Stimulated activated naive CD8-positive, alpha-beta T cell treated with anti-CD3 and anti-CD28 coated beads, Interleukin-15, Interleukin-2, amounts not matched to agents 100 ng/mL and 50 ng/mL, for 24 hours (primary cell): ENCODE results near the gene TAF10.
A peak's percentile ranks its signal among the peaks of the same experiment; 100 is the strongest.

ENCODE experiments used
- H3K27ac Mint-ChIP-seq: one replicate; pipeline ENCODE4 v1.8.0; 2021; ENCODE audit warnings: mild to moderate bottlenecking, mixed read lengths
- H3K27me3 Mint-ChIP-seq: one replicate; pipeline ENCODE4 v1.8.0; 2021; ENCODE audit warnings: mixed read lengths
- H3K36me3 Mint-ChIP-seq: one replicate; pipeline ENCODE4 v1.8.0; 2021; ENCODE audit warnings: low read depth, mixed read lengths
- H3K4me1 Mint-ChIP-seq: one replicate; pipeline ENCODE4 v1.8.0; 2021; ENCODE audit warnings: low read depth, mixed read lengths
- H3K4me3 Mint-ChIP-seq: one replicate; pipeline ENCODE4 v1.8.0; 2021; ENCODE audit warnings: mild to moderate bottlenecking, mixed read lengths
- H3K9me3 Mint-ChIP-seq: one replicate; pipeline ENCODE4 v1.8.0; 2021; ENCODE audit warnings: mixed read lengths

Gene TAF10

DNA sequence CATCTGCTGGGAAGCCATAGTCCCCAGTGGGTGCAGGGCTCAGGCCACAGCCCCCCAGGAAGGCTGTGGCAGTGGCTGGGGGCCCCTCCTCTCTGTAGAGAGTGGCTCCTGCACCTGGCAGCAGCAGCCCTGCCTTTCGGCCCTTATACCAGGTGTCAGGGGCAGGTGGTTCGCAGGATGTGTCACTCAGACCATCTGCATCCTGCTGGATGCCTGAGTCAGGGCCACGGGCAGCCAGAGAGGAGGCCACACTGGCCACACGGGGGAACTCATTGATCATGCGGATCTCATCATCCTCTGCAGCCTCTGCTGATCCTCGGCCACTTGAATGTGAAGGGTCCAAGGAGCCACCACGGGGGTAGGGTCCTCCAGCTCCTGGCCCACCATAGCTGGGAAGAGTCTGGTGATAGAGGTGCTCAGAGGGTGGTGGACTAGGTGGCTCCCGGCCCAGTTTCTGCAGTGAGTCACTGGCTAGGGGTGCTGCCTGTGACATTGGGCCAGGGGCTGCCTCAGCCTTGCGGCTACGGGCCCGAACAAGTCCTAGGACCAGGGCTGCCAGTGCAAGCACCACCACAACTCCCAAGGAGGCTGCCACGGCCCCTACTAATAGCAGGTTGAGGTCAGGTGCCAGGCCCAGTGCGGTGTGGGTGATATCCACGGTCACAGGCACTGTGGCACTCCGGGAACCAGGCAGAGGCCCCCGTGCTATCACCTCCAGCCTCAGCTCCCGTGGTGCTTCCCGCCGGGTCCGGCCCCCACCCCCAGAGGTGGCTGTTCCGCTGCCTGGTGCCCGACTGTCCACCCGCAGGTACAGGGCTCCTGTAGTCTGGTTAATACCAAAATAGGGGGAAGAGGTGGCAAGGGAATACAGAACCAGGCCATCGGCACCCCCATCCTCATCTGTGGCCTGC is 10.5 kb upstream of the TAF10 start:
- Mint-ChIP-seq H3K9me3 (no peaks in the 10 kb centered on the region), H3K4me1 (peaks cover 10% of the 10 kb centered on the region)

DNA sequence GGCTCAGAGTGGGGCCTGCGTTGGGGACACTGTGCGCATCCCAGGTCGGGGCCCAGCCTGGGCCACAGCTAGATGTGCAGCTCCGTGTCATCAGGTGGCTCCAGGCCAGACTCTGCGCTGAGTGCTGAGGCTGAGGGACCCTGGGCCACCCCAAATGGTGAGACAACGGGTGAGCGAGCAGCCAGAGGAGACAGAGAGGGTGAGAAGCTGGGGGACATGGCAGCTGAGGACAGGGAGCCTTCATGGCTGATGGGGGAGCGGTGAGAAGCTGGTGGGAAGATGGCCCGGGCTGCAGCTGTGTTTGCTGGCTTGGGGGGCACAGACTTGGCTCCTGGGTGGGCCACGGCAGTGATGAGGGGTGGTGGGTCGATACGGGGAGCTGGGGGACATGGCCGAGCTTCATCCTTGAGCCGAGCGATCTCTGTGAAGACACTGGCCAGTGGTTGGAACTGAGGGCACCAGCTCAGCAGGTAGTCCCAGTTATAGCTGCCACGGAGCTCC is 9.7 kb upstream of the TAF10 start:
- Mint-ChIP-seq H3K9me3 (no peaks in the 10 kb centered on the region), H3K27me3 (no peaks in the 10 kb centered on the region), H3K36me3 (no peaks in the 10 kb centered on the region), H3K27ac (no peak overlapping the region), H3K4me3 (no peak overlapping the region), H3K4me1 (peaks cover 4% of the 10 kb centered on the region)

More for the DNA sequence above, 10.5 kb upstream of the TAF10 start:
- Mint-ChIP-seq H3K36me3 (no peaks in the 10 kb centered on the region), H3K4me3 (no peak overlapping the region), H3K27me3 (no peaks in the 10 kb centered on the region), H3K27ac (no peak overlapping the region)

DNA sequence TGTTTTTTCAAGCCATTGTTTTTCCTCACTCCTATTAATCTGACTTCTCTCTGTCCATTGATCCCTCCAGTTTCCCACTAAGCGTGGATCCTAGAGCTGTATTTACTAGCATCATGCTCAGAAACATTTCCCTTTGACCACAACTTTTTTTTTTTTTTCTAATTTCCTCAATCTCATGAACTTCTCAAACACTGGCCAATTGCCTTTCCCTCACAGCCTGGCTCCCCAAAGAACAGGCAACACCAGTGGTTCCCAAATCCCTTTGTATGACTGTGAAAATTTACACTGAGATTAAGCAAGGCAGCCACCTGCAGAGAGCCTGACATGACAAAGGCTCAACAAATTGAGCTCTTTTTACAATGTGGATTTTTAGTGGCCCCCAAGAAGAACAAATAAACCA is 8.6 kb upstream of the TAF10 start:
- H3K4me1 Mint-ChIP-seq: peaks cover 10% of the 10 kb centered on the region
- H3K27me3 Mint-ChIP-seq: no peaks in the 10 kb centered on the region
- H3K9me3 Mint-ChIP-seq: no peaks in the 10 kb centered on the region
- H3K36me3 Mint-ChIP-seq: peaks cover 5% of the 10 kb centered on the region
- no peak overlapping the region for H3K27ac Mint-ChIP-seq
- H3K4me3 Mint-ChIP-seq: no peak overlapping the region

DNA sequence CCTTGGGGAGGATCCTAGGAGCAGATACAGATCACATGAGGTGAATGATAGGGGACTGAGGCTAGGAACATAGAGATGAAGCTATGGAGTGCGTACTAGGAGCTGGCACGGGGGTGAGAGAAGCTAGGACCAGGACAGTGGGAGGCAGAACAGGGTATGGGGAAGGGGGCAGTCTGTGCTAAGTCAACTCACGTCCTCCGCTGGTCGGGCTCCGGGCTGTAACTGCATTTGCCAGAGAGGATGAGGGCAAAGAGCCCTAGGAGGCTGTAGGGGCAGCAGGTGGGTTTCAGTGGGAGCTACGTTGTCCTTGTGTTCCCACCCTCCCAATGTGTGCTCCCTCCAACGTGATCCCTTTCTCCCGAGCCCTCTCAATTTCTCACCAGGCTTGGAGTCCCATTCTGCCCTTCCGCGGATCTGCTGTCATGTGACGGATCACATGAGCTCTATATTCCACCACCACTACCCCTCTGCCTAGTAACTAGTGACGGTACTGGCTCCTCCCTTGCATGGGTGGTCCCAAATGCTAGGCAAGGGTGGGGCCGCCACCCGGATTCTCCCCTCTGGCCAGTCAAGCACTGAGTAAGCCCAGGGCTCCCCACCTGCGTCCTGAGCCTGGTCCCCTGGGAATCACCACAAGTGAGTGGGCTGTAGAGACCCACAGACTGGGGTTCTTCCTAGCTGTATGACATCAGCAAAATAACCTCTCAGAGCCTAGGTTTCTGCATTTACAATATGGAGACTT is 7.2 kb upstream of the TAF10 start, which contains the start of gene TPP1:
TPP1 (minus strand) TSS at position 419 of the 742 bp plus-strand sequence; CDS start at position 397, 22 bp downstream.
- Mint-ChIP-seq H3K4me1 (peaks cover 11% of the 10 kb centered on the region), H3K9me3 (no peaks in the 10 kb centered on the region), H3K36me3 (peaks cover 11% of the 10 kb centered on the region), H3K27ac (no peak within 1 kb of the TSS), H3K4me3 (no peak within 1 kb of the TSS), H3K27me3 (no peaks in the 10 kb centered on the region)

DNA sequence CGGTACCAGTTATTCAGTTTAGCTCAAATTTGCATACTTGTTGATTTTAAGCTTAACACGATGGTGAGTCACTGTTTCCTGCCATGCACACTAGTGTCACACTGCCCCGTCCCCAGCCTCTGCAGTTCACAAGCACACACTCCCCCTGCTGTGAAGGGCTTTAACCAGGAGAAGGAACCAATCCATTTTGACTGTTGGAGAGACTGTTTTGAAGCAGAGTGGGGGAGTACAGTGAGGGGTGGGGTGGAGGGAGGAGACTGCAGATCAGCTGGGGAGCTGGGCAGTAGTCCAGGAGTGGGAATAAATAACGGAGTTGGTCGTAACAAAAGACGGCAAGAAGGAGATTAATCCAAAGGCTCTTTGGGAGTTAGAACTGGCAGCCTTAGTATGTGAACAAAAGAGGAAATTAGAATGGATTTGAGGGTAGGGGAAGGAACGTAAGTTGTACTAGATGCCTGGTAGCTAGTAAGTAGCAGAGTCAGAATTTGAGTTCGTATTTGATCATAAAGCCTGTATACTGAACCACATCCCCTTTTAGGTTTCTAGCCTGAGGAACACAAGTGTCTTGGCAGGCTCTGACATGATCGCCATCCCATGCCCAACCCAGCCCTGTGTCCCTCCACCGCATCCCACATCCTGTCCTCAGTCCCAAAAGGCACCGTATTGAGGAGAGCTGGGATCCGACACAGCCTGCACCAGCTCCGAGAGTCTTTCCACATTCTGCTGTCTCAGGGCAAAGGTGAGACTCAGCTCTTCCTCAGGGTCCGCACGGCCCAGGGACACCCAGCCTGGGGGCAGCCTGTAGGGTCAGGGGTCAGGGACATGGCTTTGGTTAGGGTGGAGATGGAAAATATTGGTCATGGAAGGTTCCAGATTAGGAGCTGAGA is 6.3 kb upstream of the TAF10 start:
- H3K9me3 Mint-ChIP-seq: no peaks in the 10 kb centered on the region
- no peak overlapping the region for H3K27ac Mint-ChIP-seq
- H3K4me1 Mint-ChIP-seq: peaks cover 11% of the 10 kb centered on the region

DNA sequence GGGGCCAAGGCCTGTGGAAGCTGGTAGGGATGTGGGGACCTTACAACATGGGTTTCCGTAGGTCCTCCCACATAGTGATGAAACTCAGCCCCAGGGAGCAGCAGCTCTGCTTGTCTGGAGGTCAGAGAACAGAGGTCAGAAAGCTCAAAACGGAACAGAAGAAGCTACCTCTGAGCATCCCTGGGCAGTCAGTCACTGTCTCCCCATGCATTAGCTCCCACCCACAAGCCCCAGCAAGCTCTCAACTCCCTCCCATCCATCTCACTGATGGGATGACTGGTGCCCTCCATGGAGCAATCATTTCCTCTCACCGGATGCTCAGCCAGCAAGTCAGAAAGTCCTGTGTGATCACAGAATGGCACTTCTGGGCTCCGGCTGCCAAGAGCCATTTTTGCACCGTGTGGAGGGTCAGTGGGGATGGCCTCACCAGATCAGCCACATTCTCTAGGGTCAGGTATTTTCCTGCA is 5.3 kb upstream of the TAF10 start:
- Mint-ChIP-seq H3K27me3 (no peaks in the 10 kb centered on the region), H3K9me3 (no peaks in the 10 kb centered on the region), H3K4me3 (no peak overlapping the region), H3K36me3 (peaks cover 11% of the 10 kb centered on the region), H3K27ac (no peak overlapping the region), H3K4me1 (peaks cover 11% of the 10 kb centered on the region)

More for the DNA sequence above, 6.3 kb upstream of the TAF10 start:
- Mint-ChIP-seq H3K4me3 (no peak overlapping the region), H3K27me3 (no peaks in the 10 kb centered on the region), H3K36me3 (peaks cover 11% of the 10 kb centered on the region)

DNA sequence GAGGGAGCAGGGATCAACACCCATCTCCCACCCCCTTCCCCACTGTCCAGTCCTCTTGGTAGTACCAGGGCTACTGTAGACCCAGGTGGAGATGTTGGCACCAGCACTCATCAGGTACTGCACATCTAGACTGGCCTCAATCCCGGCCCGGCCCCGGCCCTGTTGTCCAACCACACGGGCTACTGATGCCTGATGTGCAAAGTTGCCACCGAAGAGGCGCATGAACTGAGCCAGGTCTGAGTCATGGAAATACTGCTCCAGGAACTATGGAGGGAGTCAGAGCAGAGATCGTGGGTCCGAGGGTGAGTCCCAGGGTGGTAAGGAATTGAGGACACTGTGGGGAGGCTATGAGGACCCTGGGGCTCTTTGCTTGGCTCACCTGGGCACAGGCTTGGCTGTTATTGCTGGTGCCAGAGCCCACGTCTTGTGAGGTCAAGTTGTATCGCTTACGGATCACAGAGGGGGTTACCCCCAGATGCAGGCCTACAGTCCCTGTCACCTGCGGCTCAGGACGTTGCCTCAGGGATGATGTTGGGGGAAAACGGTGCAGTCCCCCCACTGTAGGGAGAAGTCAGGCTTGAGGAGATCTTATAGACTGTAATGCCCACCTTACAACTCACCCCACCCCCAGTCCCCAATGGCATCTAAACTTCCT is 4.7 kb upstream of the TAF10 start:
- peaks cover 11% of the 10 kb centered on the region for H3K36me3 Mint-ChIP-seq
- no peak overlapping the region for H3K27ac Mint-ChIP-seq
- peaks cover 11% of the 10 kb centered on the region for H3K4me1 Mint-ChIP-seq
- no peaks in the 10 kb centered on the region for H3K27me3 Mint-ChIP-seq
- H3K9me3 Mint-ChIP-seq: no peaks in the 10 kb centered on the region
- no peak overlapping the region for H3K4me3 Mint-ChIP-seq

DNA sequence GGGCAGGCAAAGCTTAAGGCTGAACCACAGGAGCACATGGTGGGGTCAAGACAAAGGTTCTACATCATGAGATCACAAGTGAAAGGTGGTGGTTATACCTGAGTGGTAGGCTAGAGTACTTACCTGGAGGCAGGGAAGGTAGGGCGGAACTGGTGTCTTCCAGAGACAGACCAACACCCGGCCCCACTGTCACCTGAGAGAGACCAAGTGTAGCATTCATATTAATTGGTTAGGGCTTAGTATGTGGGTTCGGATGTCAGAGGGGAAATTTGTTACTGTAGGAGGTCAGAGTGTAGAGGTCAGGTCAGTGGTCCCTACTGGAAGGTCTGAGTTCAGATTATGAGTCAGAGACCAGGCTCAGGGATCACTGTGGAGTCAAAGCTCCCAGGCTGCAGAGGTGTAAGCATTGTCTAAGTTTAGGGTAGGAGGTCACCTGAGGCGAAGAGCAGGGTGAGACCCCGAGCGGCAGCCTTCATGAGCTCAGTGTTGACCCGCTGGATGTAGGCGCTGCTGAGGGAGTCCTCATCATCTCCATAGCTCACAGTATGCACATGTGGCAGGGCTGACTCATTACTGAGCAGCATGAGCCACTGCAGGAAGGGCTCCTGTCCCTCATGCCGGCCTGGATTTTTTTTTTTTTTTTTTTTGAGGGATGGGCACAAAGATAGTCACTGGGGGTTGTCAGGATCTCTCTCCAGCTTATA is 4.0 kb upstream of the TAF10 start:
- Mint-ChIP-seq H3K4me3 (no peak overlapping the region), H3K9me3 (no peaks in the 10 kb centered on the region), H3K27me3 (no peaks in the 10 kb centered on the region), H3K27ac (peak overlapping the region; percentile 21), H3K36me3 (peaks cover 14% of the 10 kb centered on the region), H3K4me1 (peaks cover 16% of the 10 kb centered on the region)

DNA sequence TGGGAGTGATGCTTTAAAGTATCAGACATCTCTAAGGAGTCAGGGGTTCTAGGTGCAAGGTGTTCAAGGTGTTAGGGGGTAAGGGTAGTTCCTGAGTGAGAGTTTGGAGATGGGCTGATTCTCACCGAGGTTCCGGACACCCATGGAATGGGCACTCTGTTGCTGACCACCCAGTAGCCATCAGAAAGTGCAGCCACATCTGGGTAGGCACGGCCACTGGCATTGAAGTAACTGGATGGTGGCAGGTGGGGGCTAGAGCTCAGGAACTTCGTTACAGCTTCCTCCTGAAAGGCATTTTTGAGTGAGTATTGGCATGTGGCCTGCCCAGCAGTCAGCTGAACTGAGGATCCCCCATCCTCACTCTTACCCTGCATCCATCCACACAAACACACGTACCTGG is 3.0 kb upstream of the TAF10 start:
- H3K4me1 Mint-ChIP-seq: peaks cover 26% of the 10 kb centered on the region
- no peaks in the 10 kb centered on the region for H3K9me3 Mint-ChIP-seq
- no peak overlapping the region for H3K4me3 Mint-ChIP-seq
- H3K27me3 Mint-ChIP-seq: no peaks in the 10 kb centered on the region
- peaks cover 24% of the 10 kb centered on the region for H3K36me3 Mint-ChIP-seq
- H3K27ac Mint-ChIP-seq: no peak overlapping the region

DNA sequence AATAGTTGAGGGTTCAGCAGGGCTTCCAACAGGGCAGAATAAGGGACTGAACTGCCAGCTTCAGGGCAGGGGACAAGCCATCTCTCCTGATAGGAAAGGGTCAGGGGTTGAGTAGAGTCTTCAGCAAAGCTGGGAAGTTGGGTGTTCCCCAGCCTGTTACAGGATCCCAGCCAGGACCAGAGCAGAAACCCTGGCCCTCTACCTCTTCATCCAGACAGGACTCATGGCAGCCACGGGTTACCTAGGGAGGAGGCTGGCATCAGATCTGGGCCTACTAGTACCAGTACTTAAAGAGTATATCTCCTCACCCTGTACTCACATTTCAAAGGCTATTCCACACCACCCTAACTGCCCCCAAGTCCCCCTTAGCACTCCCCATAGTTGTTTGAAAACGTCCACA is 2.4 kb upstream of the TAF10 start:
- peaks cover 30% of the 10 kb centered on the region for H3K36me3 Mint-ChIP-seq
- peaks cover 32% of the 10 kb centered on the region for H3K4me1 Mint-ChIP-seq
- H3K9me3 Mint-ChIP-seq: no peaks in the 10 kb centered on the region
- no peak overlapping the region for H3K4me3 Mint-ChIP-seq
- H3K27ac Mint-ChIP-seq: no peak overlapping the region
- no peaks in the 10 kb centered on the region for H3K27me3 Mint-ChIP-seq

DNA sequence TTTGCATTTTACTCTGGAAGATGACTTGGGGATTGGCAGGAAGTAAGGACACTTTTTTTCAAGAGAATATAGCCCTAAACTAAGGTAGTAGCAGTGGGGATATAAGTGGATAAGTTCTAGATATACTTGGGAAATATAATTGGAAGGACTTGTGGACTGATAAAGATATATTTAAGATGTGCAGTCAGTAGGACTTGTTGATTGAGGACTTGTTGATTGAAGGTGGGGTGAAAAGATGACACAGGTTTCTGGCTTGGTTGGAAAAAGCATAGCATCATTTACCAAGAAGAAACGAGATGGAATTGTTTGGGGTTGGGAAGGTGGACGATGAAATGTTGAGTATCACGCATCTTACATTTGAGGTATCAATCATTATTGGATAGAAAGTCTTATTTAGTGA is 1.5 kb upstream of the TAF10 start:
- Mint-ChIP-seq H3K9me3 (no peaks in the 10 kb centered on the region), H3K4me1 (peaks cover 42% of the 10 kb centered on the region), H3K27ac (no peak overlapping the region), H3K4me3 (no peak overlapping the region), H3K27me3 (no peaks in the 10 kb centered on the region), H3K36me3 (peaks cover 38% of the 10 kb centered on the region)

DNA sequence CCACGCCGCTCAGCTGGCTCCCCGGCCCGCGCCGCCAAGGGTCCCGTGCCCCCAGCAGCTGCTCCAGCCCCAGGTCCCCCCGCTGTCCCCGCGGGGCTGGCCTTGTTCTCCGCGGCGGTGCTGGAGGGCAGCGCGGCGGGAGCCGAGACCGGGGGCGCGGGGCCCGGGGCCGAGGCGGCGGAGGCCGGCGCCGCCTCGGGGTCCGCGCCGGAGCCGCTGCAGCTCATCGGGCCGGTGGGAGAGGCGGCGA is 128 bp downstream of the TAF10 start:
- Mint-ChIP-seq H3K27ac (peak overlapping the region; percentile 91), H3K36me3 (peaks cover 45% of the 10 kb centered on the region), H3K4me3 (peak overlapping the region; percentile 92), H3K4me1 (peaks cover 56% of the 10 kb centered on the region), H3K9me3 (no peaks in the 10 kb centered on the region), H3K27me3 (no peaks in the 10 kb centered on the region)

DNA sequence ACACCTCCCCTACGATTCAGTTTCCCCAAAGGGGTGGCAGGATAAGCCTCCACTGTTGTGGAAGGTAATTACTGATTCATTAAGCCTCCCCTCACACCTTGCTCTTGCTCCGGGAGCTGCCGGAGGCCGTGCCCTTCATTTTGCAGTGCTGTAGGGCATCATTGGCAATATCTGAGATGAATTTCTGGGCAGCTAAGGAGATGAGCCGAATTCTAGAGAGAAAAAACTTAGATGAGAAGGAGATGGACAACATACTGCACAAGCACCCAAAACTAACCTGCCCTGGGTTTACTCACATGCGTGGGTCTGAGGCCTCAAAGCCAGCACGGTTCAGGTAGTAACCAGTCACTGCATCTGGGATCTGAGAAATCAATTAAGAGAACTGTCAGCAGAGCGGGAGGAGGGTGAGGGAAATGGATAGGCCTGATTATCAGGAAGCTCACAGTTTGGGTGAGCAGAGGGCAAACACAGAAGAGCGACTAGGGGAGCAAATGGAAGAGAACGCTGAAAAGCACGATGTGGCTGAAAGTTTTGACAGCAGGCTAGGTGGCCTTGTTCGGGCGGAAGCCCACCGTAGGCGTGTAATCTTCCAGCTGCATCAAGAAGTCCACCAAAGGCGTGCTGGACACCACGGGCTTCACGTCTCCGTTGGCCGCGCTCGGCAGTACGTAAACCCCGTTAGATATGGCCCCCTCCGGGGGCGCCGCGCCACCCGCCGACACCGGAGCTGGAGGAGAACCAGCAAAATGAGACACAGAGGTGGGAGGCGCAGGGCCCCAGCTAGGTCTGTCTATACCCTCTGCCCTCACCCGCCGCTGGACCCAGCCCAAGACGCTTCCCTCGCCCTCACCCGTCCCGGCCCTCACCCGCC is 689 bp downstream of the TAF10 start:
- peak overlapping the region; percentile 91 for H3K27ac Mint-ChIP-seq
- H3K4me1 Mint-ChIP-seq: peaks cover 53% of the 10 kb centered on the region
- H3K36me3 Mint-ChIP-seq: peaks cover 45% of the 10 kb centered on the region
- H3K4me3 Mint-ChIP-seq: peak overlapping the region; percentile 92
- H3K9me3 Mint-ChIP-seq: no peaks in the 10 kb centered on the region
- no peaks in the 10 kb centered on the region for H3K27me3 Mint-ChIP-seq
